Activated T-cell treated with anti-CD3 and anti-CD28 coated beads, Interleukin-2, amount 50 U/mL, for 24 hours (primary cell): ENCODE measurements around the gene ATP5ME.

Source experiments
- DNase-seq: peaks from one replicate; pipeline ENCODE4 v3.0.0-alpha.2; 2020
- H3K27ac Mint-ChIP-seq: 2 replicates; pipeline ENCODE4 v1.8.0; 2020; ENCODE audit warnings: mild to moderate bottlenecking, mixed read lengths
- H3K27me3 Mint-ChIP-seq: 2 replicates; pipeline ENCODE4 v1.8.0; 2020; ENCODE audit warnings: mixed read lengths
- H3K36me3 Mint-ChIP-seq: 2 replicates; pipeline ENCODE4 v1.8.0; 2020; ENCODE audit warnings: low read depth, mixed read lengths
- H3K4me1 Mint-ChIP-seq: 2 replicates; pipeline ENCODE4 v1.8.0; 2020; ENCODE audit warnings: low read depth, mixed read lengths
- H3K4me3 Mint-ChIP-seq: 2 replicates; pipeline ENCODE4 v1.8.0; 2020; ENCODE audit warnings: mild to moderate bottlenecking, moderate library complexity, mixed read lengths
- H3K9me3 Mint-ChIP-seq: 2 replicates; pipeline ENCODE4 v1.8.0; 2020; ENCODE audit warnings: mixed read lengths

ATP5ME gene

DNA sequence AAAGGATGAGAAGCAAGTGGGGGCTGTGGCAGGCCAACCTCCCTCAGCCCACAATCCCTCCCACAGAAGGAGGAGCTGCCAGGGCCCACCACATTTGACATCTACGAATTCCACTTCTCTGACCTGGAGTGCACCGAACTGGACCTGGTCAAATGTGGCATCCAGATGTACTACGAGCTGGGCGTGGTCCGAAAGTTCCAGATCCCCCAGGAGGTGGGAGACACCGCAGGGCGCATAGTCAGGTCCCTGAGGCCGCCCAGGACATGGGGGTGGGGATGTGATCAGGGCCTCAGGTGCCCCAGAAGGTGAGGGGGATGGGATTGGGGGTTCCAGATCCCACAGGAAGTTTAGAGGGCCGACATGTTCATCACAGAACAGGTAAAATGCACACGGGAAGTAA is 13.7 kb downstream of the ATP5ME start:
- Mint-ChIP-seq H3K9me3 (no peaks in the 10 kb centered on the region), H3K4me3 (no peak overlapping the region), H3K4me1 (peaks cover 19% of the 10 kb centered on the region), H3K27ac (no peak overlapping the region), H3K27me3 (no peaks in the 10 kb centered on the region), H3K36me3 (peaks cover 18% of the 10 kb centered on the region)
- no peak for DNase-seq

DNA sequence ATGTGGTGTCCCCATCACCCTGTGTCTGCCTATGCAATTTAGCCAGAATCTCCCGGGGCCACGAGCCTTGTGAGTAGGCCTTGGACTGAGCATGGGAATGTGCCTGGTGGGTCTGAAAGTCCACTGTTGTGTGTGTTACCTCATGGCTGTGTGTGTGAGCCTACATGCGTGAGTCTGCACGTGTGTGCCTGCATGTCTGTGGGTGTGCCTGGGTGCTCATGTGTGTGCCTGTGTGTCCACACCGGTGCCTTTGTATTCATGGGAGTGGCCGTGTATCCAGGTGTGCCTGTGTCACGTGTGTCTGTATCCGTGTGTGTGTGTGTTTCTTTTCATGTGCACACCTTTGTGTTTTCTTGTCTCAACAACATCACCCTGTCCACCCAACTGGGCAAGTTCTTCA is 14.2 kb downstream of the ATP5ME start:
- peaks cover 14% of the 10 kb centered on the region for H3K4me1 Mint-ChIP-seq
- DNase-seq = no peak
- H3K27ac Mint-ChIP-seq = no peak overlapping the region
- no peaks in the 10 kb centered on the region for H3K9me3 Mint-ChIP-seq
- H3K27me3 Mint-ChIP-seq = no peaks in the 10 kb centered on the region
- H3K4me3 Mint-ChIP-seq = no peak overlapping the region
- peaks cover 18% of the 10 kb centered on the region for H3K36me3 Mint-ChIP-seq

- peaks cover 6% of the 10 kb centered on the region for H3K4me1 Mint-ChIP-seq
- H3K27ac Mint-ChIP-seq = no peak overlapping the region
- no peaks in the 10 kb centered on the region for H3K27me3 Mint-ChIP-seq
- no peaks in the 10 kb centered on the region for H3K9me3 Mint-ChIP-seq
- H3K4me3 Mint-ChIP-seq = no peak overlapping the region
- H3K36me3 Mint-ChIP-seq = peaks cover 13% of the 10 kb centered on the region
- DNase-seq = no peak
Measured at GRCh38 chr4:658681-659667, 15.1 kb downstream of the ATP5ME start.

GRCh38 chr4:657834-658667 is 16.0 kb downstream of the ATP5ME start:
- H3K4me3 Mint-ChIP-seq = no peak overlapping the region
- no peak overlapping the region for H3K27ac Mint-ChIP-seq
- no peak for DNase-seq
- no peaks in the 10 kb centered on the region for H3K27me3 Mint-ChIP-seq
- peaks cover 10% of the 10 kb centered on the region for H3K36me3 Mint-ChIP-seq
- peaks cover 3% of the 10 kb centered on the region for H3K4me1 Mint-ChIP-seq
- H3K9me3 Mint-ChIP-seq = no peaks in the 10 kb centered on the region

GRCh38 chr4:657338-657833 is 16.7 kb downstream of the ATP5ME start:
- H3K9me3 Mint-ChIP-seq = no peaks in the 10 kb centered on the region
- no peak overlapping the region for H3K4me3 Mint-ChIP-seq
- no peak for DNase-seq
- no peaks in the 10 kb centered on the region for H3K27me3 Mint-ChIP-seq
- peaks cover 2% of the 10 kb centered on the region for H3K4me1 Mint-ChIP-seq
- peaks cover 10% of the 10 kb centered on the region for H3K36me3 Mint-ChIP-seq
- H3K27ac Mint-ChIP-seq = no peak overlapping the region

DNA sequence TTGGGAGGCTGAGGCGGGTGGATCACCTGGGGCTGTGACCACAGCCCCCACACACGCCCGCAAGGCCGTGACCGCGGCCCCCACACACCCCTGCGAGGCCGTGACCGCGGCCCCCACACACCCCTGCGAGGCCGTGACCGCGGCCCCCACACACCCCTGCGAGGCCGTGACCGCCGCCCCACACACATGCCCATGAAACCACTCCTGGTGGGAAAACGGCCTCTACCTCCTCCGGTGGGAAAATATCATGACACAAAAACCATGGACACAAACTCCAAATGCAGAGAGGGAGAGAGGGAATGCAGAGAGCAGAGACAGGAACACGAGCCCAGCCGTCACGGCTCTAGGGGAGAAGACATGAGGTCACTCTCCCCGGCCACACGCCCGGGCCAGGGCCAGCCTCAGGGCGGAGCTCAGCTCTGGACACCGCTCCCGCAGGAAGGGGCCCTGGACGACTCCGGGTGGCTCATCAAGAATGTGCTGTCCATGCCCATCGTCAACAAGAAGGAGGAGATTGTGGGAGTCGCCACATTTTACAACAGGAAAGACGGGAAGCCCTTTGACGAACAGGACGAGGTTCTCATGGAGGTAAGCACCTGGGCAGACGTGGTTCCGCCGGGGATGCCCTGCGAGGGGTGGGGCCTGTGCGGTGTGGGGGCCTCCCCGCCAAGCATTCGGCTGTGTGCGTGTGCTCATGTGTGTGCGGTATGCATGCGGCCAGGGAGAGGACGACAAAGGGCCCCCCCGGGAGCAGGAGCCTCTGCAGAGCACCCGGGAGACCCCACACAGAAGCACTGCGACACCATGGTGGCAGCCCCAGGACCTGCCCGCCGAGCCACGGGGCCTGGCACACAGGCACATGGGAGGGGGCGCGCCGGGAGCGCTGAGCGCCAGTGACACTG is 17.4 kb downstream of the ATP5ME start:
- no peaks in the 10 kb centered on the region for H3K27me3 Mint-ChIP-seq
- no peaks in the 10 kb centered on the region for H3K4me1 Mint-ChIP-seq
- H3K27ac Mint-ChIP-seq = no peak overlapping the region
- peaks cover 4% of the 10 kb centered on the region for H3K36me3 Mint-ChIP-seq
- no peaks in the 10 kb centered on the region for H3K9me3 Mint-ChIP-seq
- DNase-seq = no peak
- H3K4me3 Mint-ChIP-seq = no peak overlapping the region

GRCh38 chr4:655464-656151 is 18.5 kb downstream of the ATP5ME start:
- H3K4me3 Mint-ChIP-seq = no peak overlapping the region
- no peak for DNase-seq
- no peak overlapping the region for H3K27ac Mint-ChIP-seq
- H3K36me3 Mint-ChIP-seq = no peaks in the 10 kb centered on the region
- no peaks in the 10 kb centered on the region for H3K9me3 Mint-ChIP-seq
- H3K4me1 Mint-ChIP-seq = no peaks in the 10 kb centered on the region
- H3K27me3 Mint-ChIP-seq = peaks cover 5% of the 10 kb centered on the region

DNA sequence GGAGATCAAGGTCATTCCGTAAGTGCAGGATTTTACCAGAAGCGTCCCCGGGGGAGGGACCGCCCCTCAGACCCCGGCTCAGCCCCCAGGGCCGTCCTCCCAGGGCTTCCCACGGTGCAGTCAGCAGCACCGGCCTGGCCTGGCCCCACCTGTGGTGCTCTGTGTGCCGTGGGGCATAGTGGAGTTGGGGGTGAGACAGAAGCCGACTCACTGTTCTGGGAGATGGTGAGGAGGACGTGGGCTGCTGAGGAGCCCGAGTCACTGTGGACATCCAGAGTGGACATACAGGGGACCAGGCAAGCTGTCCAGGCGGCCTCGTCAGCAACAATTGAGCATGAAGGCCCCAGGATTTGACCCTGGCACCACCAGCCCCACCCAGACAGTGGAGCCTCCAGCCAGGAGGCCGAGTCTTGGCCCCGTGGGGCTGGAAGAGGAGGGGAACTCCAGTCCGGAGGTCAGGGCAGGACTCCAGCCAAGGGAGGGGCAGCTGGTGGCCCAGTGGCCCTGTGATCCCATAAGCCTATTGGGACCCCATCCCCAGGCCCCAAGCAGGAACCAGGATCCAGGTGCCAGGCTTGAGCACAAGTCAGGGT is 19.1 kb downstream of the ATP5ME start:
- H3K27ac Mint-ChIP-seq = no peak overlapping the region
- no peak overlapping the region for H3K4me3 Mint-ChIP-seq
- H3K9me3 Mint-ChIP-seq = no peaks in the 10 kb centered on the region
- peaks cover 6% of the 10 kb centered on the region for H3K27me3 Mint-ChIP-seq
- no peaks in the 10 kb centered on the region for H3K36me3 Mint-ChIP-seq
- no peak for DNase-seq
- no peaks in the 10 kb centered on the region for H3K4me1 Mint-ChIP-seq

- no peak overlapping the region for H3K27ac Mint-ChIP-seq
- H3K4me1 Mint-ChIP-seq = no peaks in the 10 kb centered on the region
- H3K4me3 Mint-ChIP-seq = no peak overlapping the region
- H3K27me3 Mint-ChIP-seq = peaks cover 6% of the 10 kb centered on the region
- no peak for DNase-seq
- no peaks in the 10 kb centered on the region for H3K9me3 Mint-ChIP-seq
- no peaks in the 10 kb centered on the region for H3K36me3 Mint-ChIP-seq
Measured at GRCh38 chr4:654503-654845, 19.6 kb downstream of the ATP5ME start.

DNA sequence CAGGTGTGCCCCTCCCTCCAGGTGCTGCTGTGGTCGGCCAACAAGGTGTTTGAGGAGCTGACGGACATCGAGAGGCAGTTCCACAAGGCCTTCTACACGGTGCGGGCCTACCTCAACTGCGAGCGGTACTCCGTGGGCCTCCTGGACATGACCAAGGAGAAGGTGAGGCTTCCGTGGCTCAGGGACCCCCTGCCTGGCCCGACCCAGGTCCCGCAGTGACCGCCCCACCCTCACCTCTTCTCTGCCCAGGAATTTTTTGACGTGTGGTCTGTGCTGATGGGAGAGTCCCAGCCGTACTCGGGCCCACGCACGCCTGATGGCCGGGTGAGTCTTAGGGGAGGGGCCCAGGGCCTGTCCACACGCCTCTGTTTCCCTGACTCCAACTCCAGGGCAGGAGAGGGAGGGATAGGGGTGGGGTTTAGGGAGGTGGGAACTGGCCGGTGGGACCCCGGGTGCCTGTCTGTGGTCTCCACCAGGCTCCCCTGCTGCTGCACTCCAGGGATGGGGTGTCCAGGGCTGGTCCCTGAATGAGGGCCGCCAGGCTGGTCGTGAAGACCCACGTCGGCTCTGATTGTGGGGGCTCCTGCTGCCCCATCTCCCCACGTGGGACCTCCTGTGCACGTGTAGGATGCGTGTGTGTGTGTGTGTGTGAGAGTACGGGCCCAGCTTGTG is 20.1 kb downstream of the ATP5ME start:
- H3K4me1 Mint-ChIP-seq = no peaks in the 10 kb centered on the region
- no peak overlapping the region for H3K27ac Mint-ChIP-seq
- H3K4me3 Mint-ChIP-seq = no peak overlapping the region
- H3K36me3 Mint-ChIP-seq = no peaks in the 10 kb centered on the region
- H3K27me3 Mint-ChIP-seq = peaks cover 9% of the 10 kb centered on the region
- DNase-seq = no peak
- no peaks in the 10 kb centered on the region for H3K9me3 Mint-ChIP-seq

- Mint-ChIP-seq H3K4me3 (no peak overlapping the region), H3K9me3 (no peaks in the 10 kb centered on the region), H3K4me1 (no peaks in the 10 kb centered on the region), H3K36me3 (no peaks in the 10 kb centered on the region), H3K27me3 (peaks cover 11% of the 10 kb centered on the region), H3K27ac (no peak overlapping the region)
- DNase-seq = no peak
Measured at GRCh38 chr4:653080-653821, 20.8 kb downstream of the ATP5ME start.

GRCh38 chr4:651884-652642 is 22.0 kb downstream of the ATP5ME start:
- Mint-ChIP-seq H3K4me3 (no peak overlapping the region), H3K9me3 (no peaks in the 10 kb centered on the region), H3K36me3 (no peaks in the 10 kb centered on the region), H3K4me1 (no peaks in the 10 kb centered on the region), H3K27ac (no peak overlapping the region), H3K27me3 (peaks cover 11% of the 10 kb centered on the region)
- DNase-seq = no peak
